ENCODE measurements around the gene OLFM2. TPM values are rescaled to one million over a fixed set of nuclear protein-coding genes. Genes with fewer than 3 reads are reported as not detected.

Gene OLFM2
- total RNA-seq, result 10 to 100 TPM in 1 of 3 donors, 1 to 10 TPM in 2; 7.2 to 42.6 (median 8.8) TPM

GRCh38 chr19:9936326-9937000 lies at the start of gene OLFM2:
OLFM2 (minus strand) TSS chr19:9936515; CDS start chr19:9936366, 149 bp downstream.
- peaks cover 0 to 5% of the 10 kb centered on the region in 2 donors for H3K27me3 ChIP-seq
- DNase-seq (ENCODE audit: low spot score in 2 of 2), result no peak
- TF ChIP-seq POLR2A (IDR thresholded peaks at IDR 0.05) (no peak), CTCF (IDR thresholded peaks at IDR 0.05) (no peak), POLR2AphosphoS5 (IDR thresholded peaks at IDR 0.05) (no peak)

GRCh38 chr19:9981406-9982260 lies 45.3 kb upstream of the OLFM2 start:
- DNase-seq (ENCODE audit: low spot score in 2 of 2), result no peak
- Histone ChIP-seq H3K36me3 (no peaks in the 10 kb centered on the region), H3K4me3 (no peak overlapping the region), H3K9me3 (no peaks in the 10 kb centered on the region), H3K27ac (no peak overlapping the region), H3K4me1 (no peaks in the 10 kb centered on the region), H3K27me3 (no peaks in the 10 kb centered on the region)
- intact Hi-C loops (cut with DNase I; ENCODE audit: low total_unique reads), result no loop called here
- no peak for TF ChIP-seq POLR2A (IDR thresholded peaks at IDR 0.05)
- TF ChIP-seq POLR2AphosphoS5 (IDR thresholded peaks at IDR 0.05), result no peak
- TF ChIP-seq CTCF (IDR thresholded peaks at IDR 0.05), result no peak

More at GRCh38 chr19:9936326-9937000, at the start of gene OLFM2:
- peaks cover 0 to 6% of the 10 kb centered on the region in 2 donors for H3K4me1 ChIP-seq
- H3K27ac ChIP-seq, result no peak within 1 kb of the TSS
- peaks cover 0 to under 1% of the 10 kb centered on the region in 2 donors for H3K9me3 ChIP-seq
- intact Hi-C loops (cut with DNase I; ENCODE audit: low total_unique reads), result no loop called here
- peak within 1 kb of the TSS; percentile 42 to 75 (median 58) for H3K4me3 ChIP-seq
- no peaks in the 10 kb centered on the region for H3K36me3 ChIP-seq

GRCh38 chr19:9972103-9972502 lies 35.8 kb upstream of the OLFM2 start:
- H3K9me3 ChIP-seq, result no peaks in the 10 kb centered on the region
- no peaks in the 10 kb centered on the region for H3K4me1 ChIP-seq
- TF ChIP-seq CTCF (IDR thresholded peaks at IDR 0.05) (no peak), POLR2A (IDR thresholded peaks at IDR 0.05) (no peak), POLR2AphosphoS5 (IDR thresholded peaks at IDR 0.05) (no peak)
- no peak overlapping the region for H3K4me3 ChIP-seq
- intact Hi-C loops (cut with DNase I; ENCODE audit: low total_unique reads), result no loop called here
- DNase-seq (ENCODE audit: low spot score in 2 of 2), result no peak
- no peaks in the 10 kb centered on the region for H3K36me3 ChIP-seq
- H3K27ac ChIP-seq, result no peak overlapping the region
- no peaks in the 10 kb centered on the region for H3K27me3 ChIP-seq

- no peaks in the 10 kb centered on the region for H3K9me3 ChIP-seq
- no peak overlapping the region for H3K4me3 ChIP-seq
- H3K4me1 ChIP-seq, result no peaks in the 10 kb centered on the region
- intact Hi-C loops (cut with DNase I; ENCODE audit: low total_unique reads), result no loop called here
- no peak for TF ChIP-seq POLR2AphosphoS5 (IDR thresholded peaks at IDR 0.05)
- no peak for TF ChIP-seq POLR2A (IDR thresholded peaks at IDR 0.05)
- no peak for TF ChIP-seq CTCF (IDR thresholded peaks at IDR 0.05)
- peaks cover 0 to 7% of the 10 kb centered on the region in 2 donors for H3K27me3 ChIP-seq
- H3K36me3 ChIP-seq, result no peaks in the 10 kb centered on the region
- H3K27ac ChIP-seq, result no peak overlapping the region
- no peak for DNase-seq (ENCODE audit: low spot score in 2 of 2)
Observed at GRCh38 chr19:9971166-9971897, 35.0 kb upstream of the OLFM2 start.

Data from breast epithelium (tissue), 4 donors.